Measurements from ENCODE around the gene SLC6A6. TPM values are rescaled to one million over a fixed set of nuclear protein-coding genes. Genes with fewer than 3 reads are reported as not detected.

The SLC6A6 gene
- total and polyA plus RNA-seq, 10 donors, result 3.4 to 150 (median 104) TPM

DNA sequence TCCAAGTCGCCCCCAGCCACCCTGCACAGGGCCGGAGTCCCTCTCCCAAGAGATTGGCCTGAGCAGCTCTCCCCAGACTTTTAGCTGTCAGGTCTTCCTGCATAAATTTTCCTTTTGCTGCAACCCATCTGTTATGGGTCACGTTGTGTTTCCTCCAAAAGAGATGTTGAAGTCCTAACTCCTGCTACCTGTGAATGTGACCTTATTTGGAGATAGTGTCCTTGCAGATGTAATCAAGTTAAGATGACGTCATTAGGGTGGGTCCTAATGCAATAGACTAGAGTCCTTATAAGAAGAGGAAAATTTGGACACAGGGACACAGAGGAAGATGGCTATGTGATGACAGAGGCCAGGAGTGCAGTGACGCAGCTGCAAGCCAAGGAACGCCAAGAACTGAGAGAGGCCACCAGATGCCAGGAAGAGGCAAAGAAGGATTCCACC is 13.2 kb upstream of the SLC6A6 start:
- H3K4me3 ChIP-seq, result no peak overlapping the region
- H3K27me3 ChIP-seq (replicated peaks in 1 of 7), result no peaks in the 10 kb centered on the region
- 58 to 83% (median 72%) methylated on average over 6 of the region's 6 CpGs for WGBS, 5 donors
- DNase-seq, result no peak
- peaks cover 0 to 51% (median 6%) of the 10 kb centered on the region in 6 donors for H3K4me1 ChIP-seq
- H3K27ac ChIP-seq, result no peak overlapping the region
- no peaks in the 10 kb centered on the region for H3K9me3 ChIP-seq
- H3K36me3 ChIP-seq, result no peaks in the 10 kb centered on the region
- TF ChIP-seq CTCF (IDR thresholded peaks at IDR 0.05 in 8 of 11, conservative IDR thresholded peaks at IDR 0.05 in 3 of 11) (no peak), POLR2A (IDR thresholded peaks at IDR 0.05) (no peak), POLR2AphosphoS5 (IDR thresholded peaks at IDR 0.05) (no peak)
- intact Hi-C loops (cut with DNase I; ENCODE audit: low total_unique reads), result no loop called here

- intact Hi-C loops (cut with DNase I; ENCODE audit: low total_unique reads), result no loop called here
- TF ChIP-seq POLR2AphosphoS5 (IDR thresholded peaks at IDR 0.05), result no peak
- TF ChIP-seq POLR2A (IDR thresholded peaks at IDR 0.05), result no peak
- no peak for TF ChIP-seq CTCF (IDR thresholded peaks at IDR 0.05 in 8 of 11, conservative IDR thresholded peaks at IDR 0.05 in 3 of 11)
- H3K4me3 ChIP-seq, result no peak overlapping the region
Measured at GRCh38 chr3:14389716-14390115, 12.7 kb upstream of the SLC6A6 start.

GRCh38 chr3:14391033-14391432 is 11.4 kb upstream of the SLC6A6 start:
- Histone ChIP-seq H3K36me3 (no peaks in the 10 kb centered on the region), H3K4me1 (peaks cover 0 to 46% (median 6%) of the 10 kb centered on the region in 6 donors), H3K9me3 (no peaks in the 10 kb centered on the region), H3K27me3 (replicated peaks in 1 of 7) (no peaks in the 10 kb centered on the region), H3K4me3 (no peak overlapping the region), H3K27ac (peak overlapping the region in 5 of 8 donors; percentile 23 to 60 (median 48))
- TF ChIP-seq POLR2A (IDR thresholded peaks at IDR 0.05) (no peak), POLR2AphosphoS5 (IDR thresholded peaks at IDR 0.05) (peak in 1 of 3 donors; percentile 52), CTCF (IDR thresholded peaks at IDR 0.05 in 8 of 11, conservative IDR thresholded peaks at IDR 0.05 in 3 of 11) (no peak)
- no peak for DNase-seq
- intact Hi-C loops (cut with DNase I; ENCODE audit: low total_unique reads), result no loop called here
- 42 to 82% (median 56%) methylated on average over 4 of the region's 4 CpGs for WGBS, 5 donors

More at GRCh38 chr3:14389716-14390115, 12.7 kb upstream of the SLC6A6 start:
- Histone ChIP-seq H3K9me3 (no peaks in the 10 kb centered on the region), H3K27ac (no peak overlapping the region), H3K27me3 (replicated peaks in 1 of 7) (no peaks in the 10 kb centered on the region), H3K36me3 (no peaks in the 10 kb centered on the region), H3K4me1 (peaks cover 0 to 46% (median 6%) of the 10 kb centered on the region in 6 donors)
- no peak for DNase-seq
- WGBS, 5 donors, result 35 to 57% (median 49%) methylated on average over 5 of the region's 5 CpGs

DNA sequence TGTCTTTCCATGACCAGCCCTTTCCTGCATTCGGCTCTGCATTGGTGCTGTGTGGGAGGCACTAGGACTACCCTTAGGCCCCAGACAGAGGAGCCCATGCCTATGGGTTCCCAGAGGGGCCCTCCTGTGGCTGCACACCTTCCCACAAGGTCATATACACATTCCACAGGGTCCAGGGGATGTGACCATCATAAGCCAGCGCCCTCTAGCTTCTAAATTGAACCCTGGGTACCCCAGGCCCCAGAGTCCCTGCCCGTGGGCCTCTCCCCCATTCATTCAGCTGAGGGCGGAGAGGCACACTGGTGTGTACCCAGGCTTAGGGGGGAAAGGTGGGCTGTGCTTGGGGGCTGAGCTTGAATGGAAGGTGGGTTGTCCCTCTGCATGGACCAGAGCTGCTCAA is 10.2 kb upstream of the SLC6A6 start:
- no peaks in the 10 kb centered on the region for H3K36me3 ChIP-seq
- no peak overlapping the region for H3K27ac ChIP-seq
- no peak overlapping the region for H3K4me3 ChIP-seq
- H3K4me1 ChIP-seq, result peaks cover 0 to 52% (median 8%) of the 10 kb centered on the region in 6 donors
- no peaks in the 10 kb centered on the region for H3K9me3 ChIP-seq
- WGBS, 5 donors, result 86 to 97% (median 91%) methylated on average over 4 of the region's 4 CpGs
- no peaks in the 10 kb centered on the region for H3K27me3 ChIP-seq (replicated peaks in 1 of 7)
- DNase-seq, result no peak
- TF ChIP-seq POLR2AphosphoS5 (IDR thresholded peaks at IDR 0.05) (no peak), CTCF (IDR thresholded peaks at IDR 0.05 in 8 of 11, conservative IDR thresholded peaks at IDR 0.05 in 3 of 11) (no peak)
- intact Hi-C loops (cut with DNase I; ENCODE audit: low total_unique reads), result no loop called here

All from spleen (tissue), 11 donors.